ENCODE measurements around the gene GPA33. TPM values are rescaled to one million over a fixed set of nuclear protein-coding genes. Genes with fewer than 3 reads are reported as not detected.

The GPA33 gene
- total and polyA plus RNA-seq, 9 of the 15 experiments (the other 6 are each of a cell fraction or from before 2014, with no cell fraction given): 0.13 TPM; not detected in 8

DNA sequence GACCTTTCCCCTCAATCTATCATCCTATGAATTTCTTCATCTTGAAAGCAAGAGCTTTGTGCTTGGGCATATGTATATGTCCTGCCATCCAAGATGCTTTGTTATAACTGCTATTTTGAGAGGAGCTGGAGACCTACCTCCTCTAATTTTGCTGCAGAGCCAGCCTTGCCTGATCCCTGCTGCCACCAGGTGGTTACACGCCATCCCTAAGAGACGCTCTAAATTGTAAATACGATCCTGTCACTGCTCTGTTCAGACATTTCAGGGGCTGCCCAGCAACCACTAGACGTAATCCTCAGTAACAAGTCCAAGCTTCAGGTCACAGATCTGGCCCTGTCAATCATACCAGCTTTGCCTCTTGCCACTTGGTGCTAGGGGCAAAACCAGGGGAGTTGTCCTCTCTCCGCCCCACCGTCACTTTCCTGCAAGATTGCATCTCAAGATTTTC lies 32.9 kb downstream of the GPA33 start (continued):
- TF ChIP-seq ZNF347 (CRISPR knock-in tag; IDR thresholded peaks at IDR 0.05; ENCODE audit: low read depth) (no peak), ZNF143 (CRISPR knock-in tag; IDR thresholded peaks at IDR 0.05) (no peak), KDM5B (IDR thresholded peaks at IDR 0.05; ENCODE audit: insufficient replicate concordance, low read depth, low read length) (no peak), RAD21 (CRISPR knock-in tag; conservative IDR thresholded peaks at IDR 0.05 in 1 of 2, IDR thresholded peaks at IDR 0.05 in 1 of 2) (peak; percentile 78 to 89), MAZ (CRISPR knock-in tag; conservative IDR thresholded peaks at IDR 0.05 in 1 of 2, IDR thresholded peaks at IDR 0.05 in 1 of 2) (peak in 1 of 2 experiments; percentile 38; a peak in 1 of 4 replicates), ZNF778 (CRISPR knock-in tag; IDR thresholded peaks at IDR 0.05) (no peak), KLF16 (IDR thresholded peaks at IDR 0.05) (0 out of 2 replicates have a peak, but pooled peaks have one; percentile 6), RBM14 (IDR thresholded peaks at IDR 0.05; ENCODE audit: borderline replicate concordance, insufficient read depth, low read depth, low read length) (no peak), PYGO2 (tag; IDR thresholded peaks at IDR 0.05) (no peak)
- TF ChIP-seq, protein P1, sequence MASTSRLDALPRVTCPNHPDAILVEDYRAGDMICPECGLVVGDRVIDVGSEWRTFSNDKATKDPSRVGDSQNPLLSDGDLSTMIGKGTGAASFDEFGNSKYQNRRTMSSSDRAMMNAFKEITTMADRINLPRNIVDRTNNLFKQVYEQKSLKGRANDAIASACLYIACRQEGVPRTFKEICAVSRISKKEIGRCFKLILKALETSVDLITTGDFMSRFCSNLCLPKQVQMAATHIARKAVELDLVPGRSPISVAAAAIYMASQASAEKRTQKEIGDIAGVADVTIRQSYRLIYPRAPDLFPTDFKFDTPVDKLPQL (IDR thresholded peaks at IDR 0.05; ENCODE audit: extremely low read depth, insufficient read length): no peak
- TF ChIP-seq, protein P2, sequence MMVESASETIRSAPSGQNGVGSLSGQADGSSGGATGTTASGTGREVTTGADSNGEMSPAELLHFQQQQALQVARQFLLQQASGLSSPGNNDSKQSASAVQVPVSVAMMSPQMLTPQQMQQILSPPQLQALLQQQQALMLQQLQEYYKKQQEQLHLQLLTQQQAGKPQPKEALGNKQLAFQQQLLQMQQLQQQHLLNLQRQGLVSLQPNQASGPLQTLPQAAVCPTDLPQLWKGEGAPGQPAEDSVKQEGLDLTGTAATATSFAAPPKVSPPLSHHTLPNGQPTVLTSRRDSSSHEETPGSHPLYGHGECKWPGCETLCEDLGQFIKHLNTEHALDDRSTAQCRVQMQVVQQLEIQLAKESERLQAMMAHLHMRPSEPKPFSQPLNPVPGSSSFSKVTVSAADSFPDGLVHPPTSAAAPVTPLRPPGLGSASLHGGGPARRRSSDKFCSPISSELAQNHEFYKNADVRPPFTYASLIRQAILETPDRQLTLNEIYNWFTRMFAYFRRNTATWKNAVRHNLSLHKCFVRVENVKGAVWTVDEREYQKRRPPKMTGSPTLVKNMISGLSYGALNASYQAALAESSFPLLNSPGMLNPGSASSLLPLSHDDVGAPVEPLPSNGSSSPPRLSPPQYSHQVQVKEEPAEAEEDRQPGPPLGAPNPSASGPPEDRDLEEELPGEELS (CRISPR knock-in tag; IDR thresholded peaks at IDR 0.05; ENCODE audit: borderline replicate concordance): no peak
- TF ChIP-seq, protein P3, sequence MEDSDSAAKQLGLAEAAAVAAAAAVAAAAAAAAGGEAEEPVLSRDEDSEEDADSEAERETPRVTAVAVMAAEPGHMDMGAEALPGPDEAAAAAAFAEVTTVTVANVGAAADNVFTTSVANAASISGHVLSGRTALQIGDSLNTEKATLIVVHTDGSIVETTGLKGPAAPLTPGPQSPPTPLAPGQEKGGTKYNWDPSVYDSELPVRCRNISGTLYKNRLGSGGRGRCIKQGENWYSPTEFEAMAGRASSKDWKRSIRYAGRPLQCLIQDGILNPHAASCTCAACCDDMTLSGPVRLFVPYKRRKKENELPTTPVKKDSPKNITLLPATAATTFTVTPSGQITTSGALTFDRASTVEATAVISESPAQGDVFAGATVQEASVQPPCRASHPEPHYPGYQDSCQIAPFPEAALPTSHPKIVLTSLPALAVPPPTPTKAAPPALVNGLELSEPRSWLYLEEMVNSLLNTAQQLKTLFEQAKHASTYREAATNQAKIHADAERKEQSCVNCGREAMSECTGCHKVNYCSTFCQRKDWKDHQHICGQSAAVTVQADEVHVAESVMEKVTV (CRISPR knock-in tag; IDR thresholded peaks at IDR 0.05): peak; percentile 76
- TF ChIP-seq, protein P4, sequence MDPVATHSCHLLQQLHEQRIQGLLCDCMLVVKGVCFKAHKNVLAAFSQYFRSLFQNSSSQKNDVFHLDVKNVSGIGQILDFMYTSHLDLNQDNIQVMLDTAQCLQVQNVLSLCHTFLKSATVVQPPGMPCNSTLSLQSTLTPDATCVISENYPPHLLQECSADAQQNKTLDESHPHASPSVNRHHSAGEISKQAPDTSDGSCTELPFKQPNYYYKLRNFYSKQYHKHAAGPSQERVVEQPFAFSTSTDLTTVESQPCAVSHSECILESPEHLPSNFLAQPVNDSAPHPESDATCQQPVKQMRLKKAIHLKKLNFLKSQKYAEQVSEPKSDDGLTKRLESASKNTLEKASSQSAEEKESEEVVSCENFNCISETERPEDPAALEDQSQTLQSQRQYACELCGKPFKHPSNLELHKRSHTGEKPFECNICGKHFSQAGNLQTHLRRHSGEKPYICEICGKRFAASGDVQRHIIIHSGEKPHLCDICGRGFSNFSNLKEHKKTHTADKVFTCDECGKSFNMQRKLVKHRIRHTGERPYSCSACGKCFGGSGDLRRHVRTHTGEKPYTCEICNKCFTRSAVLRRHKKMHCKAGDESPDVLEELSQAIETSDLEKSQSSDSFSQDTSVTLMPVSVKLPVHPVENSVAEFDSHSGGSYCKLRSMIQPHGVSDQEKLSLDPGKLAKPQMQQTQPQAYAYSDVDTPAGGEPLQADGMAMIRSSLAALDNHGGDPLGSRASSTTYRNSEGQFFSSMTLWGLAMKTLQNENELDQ (CRISPR knock-in tag; IDR thresholded peaks at IDR 0.05; ENCODE audit: borderline replicate concordance): no peak
- TF ChIP-seq, protein P5, sequence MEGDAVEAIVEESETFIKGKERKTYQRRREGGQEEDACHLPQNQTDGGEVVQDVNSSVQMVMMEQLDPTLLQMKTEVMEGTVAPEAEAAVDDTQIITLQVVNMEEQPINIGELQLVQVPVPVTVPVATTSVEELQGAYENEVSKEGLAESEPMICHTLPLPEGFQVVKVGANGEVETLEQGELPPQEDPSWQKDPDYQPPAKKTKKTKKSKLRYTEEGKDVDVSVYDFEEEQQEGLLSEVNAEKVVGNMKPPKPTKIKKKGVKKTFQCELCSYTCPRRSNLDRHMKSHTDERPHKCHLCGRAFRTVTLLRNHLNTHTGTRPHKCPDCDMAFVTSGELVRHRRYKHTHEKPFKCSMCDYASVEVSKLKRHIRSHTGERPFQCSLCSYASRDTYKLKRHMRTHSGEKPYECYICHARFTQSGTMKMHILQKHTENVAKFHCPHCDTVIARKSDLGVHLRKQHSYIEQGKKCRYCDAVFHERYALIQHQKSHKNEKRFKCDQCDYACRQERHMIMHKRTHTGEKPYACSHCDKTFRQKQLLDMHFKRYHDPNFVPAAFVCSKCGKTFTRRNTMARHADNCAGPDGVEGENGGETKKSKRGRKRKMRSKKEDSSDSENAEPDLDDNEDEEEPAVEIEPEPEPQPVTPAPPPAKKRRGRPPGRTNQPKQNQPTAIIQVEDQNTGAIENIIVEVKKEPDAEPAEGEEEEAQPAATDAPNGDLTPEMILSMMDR (IDR thresholded peaks at IDR 0.05 in 2 of 3, conservative IDR thresholded peaks at IDR 0.05 in 1 of 3; ENCODE audit: insufficient read depth in 2 of 3, low read depth in 1 of 3, low read length in 3 of 3): peak; percentile 73 to 77 (median 76)
- TF ChIP-seq, protein P6, sequence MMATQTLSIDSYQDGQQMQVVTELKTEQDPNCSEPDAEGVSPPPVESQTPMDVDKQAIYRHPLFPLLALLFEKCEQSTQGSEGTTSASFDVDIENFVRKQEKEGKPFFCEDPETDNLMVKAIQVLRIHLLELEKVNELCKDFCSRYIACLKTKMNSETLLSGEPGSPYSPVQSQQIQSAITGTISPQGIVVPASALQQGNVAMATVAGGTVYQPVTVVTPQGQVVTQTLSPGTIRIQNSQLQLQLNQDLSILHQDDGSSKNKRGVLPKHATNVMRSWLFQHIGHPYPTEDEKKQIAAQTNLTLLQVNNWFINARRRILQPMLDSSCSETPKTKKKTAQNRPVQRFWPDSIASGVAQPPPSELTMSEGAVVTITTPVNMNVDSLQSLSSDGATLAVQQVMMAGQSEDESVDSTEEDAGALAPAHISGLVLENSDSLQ (IDR thresholded peaks at IDR 0.05): peak; percentile 88
